CD4-positive, alpha-beta T cell treated with Interleukin-15 for 4 hours (primary cell): ENCODE data around the gene ENTPD7.
"Not testable (repeated sequence)": the region's sequence is repeated elsewhere in the genome, so short reads cannot be mapped to it uniquely, and the experiment has no call there.

Experiments used
- DNase-seq: peaks from one replicate; pipeline ENCODE4 v3.0.0-alpha.2; 2020; ENCODE audit warnings: low spot score

Gene ENTPD7

DNA sequence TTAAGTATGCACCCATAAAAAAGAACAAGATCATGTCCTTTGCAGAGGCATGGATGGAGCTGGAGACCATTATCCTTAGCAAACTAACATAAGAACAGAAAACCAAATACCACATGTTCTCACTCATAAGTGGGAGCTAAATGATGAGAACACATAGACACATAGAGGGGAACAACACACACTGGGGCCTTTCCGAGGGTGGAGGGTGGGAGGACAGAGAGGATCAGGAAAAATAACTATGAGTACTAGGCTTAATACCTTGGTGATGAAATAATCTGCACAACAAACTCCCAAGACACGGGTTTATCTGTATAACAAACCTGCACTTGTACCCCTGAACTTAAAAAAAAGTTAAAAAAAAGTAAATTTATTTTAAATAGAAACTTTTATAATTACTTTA lies 86.9 kb downstream of the ENTPD7 start:
- not testable (repeated sequence) for DNase-seq

- no peak for DNase-seq
Observed at GRCh38 chr10:99748823-99749451, 89.6 kb downstream of the ENTPD7 start.

DNA sequence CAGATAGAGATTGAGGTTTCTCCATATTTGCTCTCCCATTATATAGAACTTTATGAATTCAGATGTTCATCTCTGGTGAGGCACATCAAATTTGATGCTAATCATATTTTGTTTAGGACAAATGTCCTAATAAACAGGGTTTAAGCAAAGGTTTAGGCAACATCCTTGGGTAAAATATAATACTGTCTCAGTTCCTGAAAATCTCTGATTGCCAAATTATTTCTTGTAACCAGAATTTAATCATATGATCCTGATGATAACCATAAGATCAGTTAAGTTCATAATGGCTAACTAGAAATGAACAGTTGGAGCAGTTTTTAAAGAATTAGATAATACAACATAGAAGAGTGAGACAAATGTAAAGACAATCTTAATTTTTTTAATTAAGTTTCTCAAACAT lies 91.3 kb downstream of the ENTPD7 start:
- no peak for DNase-seq

DNA sequence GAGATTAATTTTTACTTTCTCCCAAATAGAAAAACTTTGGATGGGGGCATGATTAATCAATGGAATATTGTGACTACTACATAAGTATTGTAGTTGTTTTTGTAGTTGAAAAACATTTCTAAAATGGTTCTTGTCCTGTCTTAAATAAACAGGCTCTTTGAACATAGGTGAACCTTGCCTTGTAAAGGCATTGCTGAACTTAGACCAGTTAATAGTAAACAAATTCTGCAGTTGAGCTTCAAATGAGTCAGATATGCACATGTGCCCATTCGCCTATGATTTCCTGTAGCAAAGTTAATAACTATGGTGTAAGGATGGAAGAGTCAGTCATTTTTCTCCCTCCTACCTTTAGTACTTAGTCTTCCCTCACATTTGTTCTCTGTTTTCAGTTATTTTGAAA lies 95.4 kb downstream of the ENTPD7 start:
- DNase-seq, result no peak
